GM23248 (cell line): ENCODE data around the gene INTS3. TPM values are rescaled to one million over a fixed set of nuclear protein-coding genes. Genes with fewer than 3 reads are reported as not detected.
"Not testable (repeated sequence)": the region's sequence is repeated elsewhere in the genome, so short reads cannot be mapped to it uniquely, and the experiment has no call there.

Experiments used
- DNase-seq: peaks from one replicate; pipeline ENCODE4 v3.0.0-alpha.2; 2015
- H2AFZ ChIP-seq: fragments of 200-600 bp; sonication (generic); 2 replicates; pipeline ENCODE4 v1.6.1; 2016; ENCODE audit warnings: antibody characterized with exemption
- H3F3A ChIP-seq: fragments of 200-600 bp; sonication (generic); 2 replicates; pipeline ENCODE4 v1.6.1; 2016; ENCODE audit warnings: mild to moderate bottlenecking, antibody characterized with exemption, mixed run types; ENCODE audit not compliant: insufficient read depth
- H3K27ac ChIP-seq: fragments of 200-600 bp; sonication (generic); 2 replicates; pipeline ENCODE4 v1.5.1; 2016; ENCODE audit warnings: mild to moderate bottlenecking
- H3K27me3 ChIP-seq: fragments of 200-600 bp; sonication (generic); replicated peaks from 2 replicates; pipeline ENCODE4 v1.6.1; 2016; ENCODE audit warnings: mild to moderate bottlenecking; ENCODE audit not compliant: insufficient read depth
- H3K36me3 ChIP-seq: fragments of 200-600 bp; sonication (generic); 2 replicates; pipeline ENCODE4 v1.6.1; 2016; ENCODE audit warnings: low read depth, mild to moderate bottlenecking
- H3K4me1 ChIP-seq: fragments of 200-600 bp; sonication (generic); 2 replicates; pipeline ENCODE4 v1.6.1; 2016; ENCODE audit warnings: mild to moderate bottlenecking; ENCODE audit not compliant: insufficient read depth
- H3K4me2 ChIP-seq: fragments of 200-600 bp; sonication (generic); one replicate; pipeline ENCODE4 v1.6.1; 2016; ENCODE audit warnings: mild to moderate bottlenecking; ENCODE audit not compliant: unreplicated experiment
- H3K4me3 ChIP-seq: fragments of 200-600 bp; sonication (generic); 2 replicates; pipeline ENCODE4 v1.5.1; 2016; ENCODE audit warnings: mild to moderate bottlenecking
- H3K79me2 ChIP-seq: fragments of 200-600 bp; sonication (generic); 2 replicates; pipeline ENCODE4 v1.6.1; 2016; ENCODE audit warnings: mild to moderate bottlenecking; ENCODE audit not compliant: insufficient read depth
- H3K9ac ChIP-seq: fragments of 200-600 bp; sonication (generic); 2 replicates; pipeline ENCODE4 v1.6.1; 2016; ENCODE audit warnings: mild to moderate bottlenecking
- H3K9me2 ChIP-seq: fragments of 200-600 bp; sonication (generic); 2 replicates; pipeline ENCODE4 v1.6.1; 2016; ENCODE audit warnings: mixed run types, mild to moderate bottlenecking, moderate library complexity; ENCODE audit not compliant: insufficient read depth
- H3K9me3 ChIP-seq: fragments of 200-600 bp; sonication (generic); one replicate; pipeline ENCODE4 v1.6.1; 2017; ENCODE audit warnings: low read depth
- H4K20me1 ChIP-seq: fragments of 200-600 bp; sonication (generic); 2 replicates; pipeline ENCODE4 v1.6.0; 2016; ENCODE audit not compliant: insufficient read depth
- EZH2 ChIP-seq: fragments of 200-600 bp; sonication (generic); IDR thresholded peaks from 2 replicates; pipeline ENCODE4 v1.6.1; 2018; ENCODE audit warnings: antibody characterized with exemption, mild to moderate bottlenecking; ENCODE audit not compliant: insufficient read depth, poor library complexity, severe bottlenecking
- EZH2phosphoT487 ChIP-seq: fragments of 200-600 bp; sonication (generic); IDR thresholded peaks from 2 replicates; pipeline ENCODE4 v1.6.1; 2018; ENCODE audit warnings: antibody characterized with exemption, moderate library complexity, mild to moderate bottlenecking, low read depth; ENCODE audit not compliant: insufficient read depth
- WGBS, 2 experiments: methylation state at CpG; one replicate each; pipeline ENCODE4 v1.1.6; 2015 to 2017; ENCODE audit warnings: low lambda C conversion rate in 2 of 2, low coverage in 1 of 2; ENCODE audit errors: missing lambda C conversion rate in 2 of 2; 5-methylcytosine and 5-hydroxymethylcytosine counted together
- in situ Hi-C: fragments of 300-500 bp; cut with MboI; formaldehyde crosslinking; loops from 2 replicates; pipeline ENCODE4 v1.15.0; 2020
- polyA plus RNA-seq: library from polyadenylated mRNA; unstranded; fragments of >200 nt; fragmentation: Nextera tagmentation; extraction: Ambion mirVana; gene quantifications from 2 replicates; pipeline ENCODE4 v1.2.1, GENCODE V29; 2016
- total RNA-seq: library from RNA; depleted of rRNA; stranded (reverse); fragments of >200 nt; shearing (Covaris generic); gene quantifications from 2 replicates; pipeline ENCODE4 v1.2.3, GENCODE V29; 2014

INTS3 gene
- total and polyA plus RNA-seq, 2 experiments from 2014 or later = 19.9 to 40.2 TPM

GRCh38 chr1:153698923-153699714 lies 28.7 kb upstream of the INTS3 start:
- H4K20me1 ChIP-seq = no peaks in the 10 kb centered on the region
- in situ Hi-C loops = no loop called here
- peak overlapping the region; percentile 77 for H3K27ac ChIP-seq
- no peaks in the 10 kb centered on the region for H3K27me3 ChIP-seq
- H3K4me1 ChIP-seq = peaks cover 32% of the 10 kb centered on the region
- H3K9me2 ChIP-seq = no peaks in the 10 kb centered on the region
- 94 to 97% methylated on average over 6 of the region's 6 CpGs for whole genome bisulfite sequencing, 2 experiments
- no peak overlapping the region for H3K9ac ChIP-seq
- no peaks in the 10 kb centered on the region for H3K9me3 ChIP-seq
- H3K4me3 ChIP-seq = no peak overlapping the region
- H3K36me3 ChIP-seq = no peaks in the 10 kb centered on the region
- no peak for TF ChIP-seq EZH2
- TF ChIP-seq EZH2phosphoT487 = no peak
- peak overlapping the region; percentile 28; the same call in 1 of the 2 replicates for H2AFZ ChIP-seq
- H3F3A ChIP-seq = peaks cover 10% of the 10 kb centered on the region
- H3K4me2 ChIP-seq = peak overlapping the region; percentile 39
- DNase-seq = peak; percentile 89
- no peaks in the 10 kb centered on the region for H3K79me2 ChIP-seq

- H3K9ac ChIP-seq = no peak overlapping the region
- WGBS, 2 experiments = 90 to 93% methylated on average over 6 of the region's 6 CpGs
- no peaks in the 10 kb centered on the region for H3K79me2 ChIP-seq
- no peaks in the 10 kb centered on the region for H3K9me3 ChIP-seq
- no peaks in the 10 kb centered on the region for H3K27me3 ChIP-seq
- peak overlapping the region; percentile 77 for H3K27ac ChIP-seq
- DNase-seq = no peak
- peaks cover 10% of the 10 kb centered on the region for H3F3A ChIP-seq
- no peak overlapping the region for H3K4me3 ChIP-seq
- no peak for TF ChIP-seq EZH2
- TF ChIP-seq EZH2phosphoT487 = no peak
- no peak overlapping the region for H2AFZ ChIP-seq
- no peaks in the 10 kb centered on the region for H3K9me2 ChIP-seq
- in situ Hi-C loops = no loop called here
- H3K4me1 ChIP-seq = peaks cover 32% of the 10 kb centered on the region
- H3K36me3 ChIP-seq = no peaks in the 10 kb centered on the region
- peak overlapping the region; percentile 30 for H3K4me2 ChIP-seq
- H4K20me1 ChIP-seq = no peaks in the 10 kb centered on the region
These were observed 28.1 kb upstream of the INTS3 start for GRCh38 chr1:153699768-153700167.

GRCh38 chr1:153705484-153705883 lies 22.4 kb upstream of the INTS3 start:
- no peak for DNase-seq
- H3K36me3 ChIP-seq = no peaks in the 10 kb centered on the region
- in situ Hi-C loops = no loop called here

GRCh38 chr1:153711026-153711425 lies 16.8 kb upstream of the INTS3 start:
- WGBS, 2 experiments = 13 to 20% methylated on average over 7 of the region's 7 CpGs
- no peak for DNase-seq
- Histone ChIP-seq H3K79me2 (no peaks in the 10 kb centered on the region), H3F3A (peaks cover 5% of the 10 kb centered on the region; the same call in 1 of the 2 replicates), H3K4me3 (no peak overlapping the region), H3K4me2 (no peak overlapping the region), H3K27ac (no peak overlapping the region), H4K20me1 (no peaks in the 10 kb centered on the region), H3K9me2 (no peaks in the 10 kb centered on the region), H2AFZ (no peak overlapping the region), H3K36me3 (no peaks in the 10 kb centered on the region), H3K9me3 (no peaks in the 10 kb centered on the region), H3K27me3 (no peaks in the 10 kb centered on the region), H3K4me1 (no peaks in the 10 kb centered on the region), H3K9ac (no peak overlapping the region)
- in situ Hi-C loops = no loop called here
- TF ChIP-seq EZH2 (no peak), EZH2phosphoT487 (no peak)

More at GRCh38 chr1:153705484-153705883, 22.4 kb upstream of the INTS3 start:
- no peak overlapping the region for H3K9ac ChIP-seq
- no peaks in the 10 kb centered on the region for H3K27me3 ChIP-seq
- peaks cover 5% of the 10 kb centered on the region; the same call in 1 of the 2 replicates for H3F3A ChIP-seq
- H3K79me2 ChIP-seq = no peaks in the 10 kb centered on the region
- no peaks in the 10 kb centered on the region for H4K20me1 ChIP-seq
- H2AFZ ChIP-seq = no peak overlapping the region
- no peaks in the 10 kb centered on the region for H3K9me2 ChIP-seq
- H3K4me3 ChIP-seq = no peak overlapping the region
- no peaks in the 10 kb centered on the region for H3K4me1 ChIP-seq
- no peak overlapping the region for H3K4me2 ChIP-seq
- no peaks in the 10 kb centered on the region for H3K9me3 ChIP-seq
- WGBS, 2 experiments = 95 to 96% methylated on average over 9 of the region's 9 CpGs
- H3K27ac ChIP-seq = no peak overlapping the region
- TF ChIP-seq EZH2phosphoT487 (no peak), EZH2 (no peak)

- H3K27ac ChIP-seq, H3K79me2 ChIP-seq, H3K4me2 ChIP-seq, H3K27me3 ChIP-seq, H3K36me3 ChIP-seq, in situ Hi-C loops, H2AFZ ChIP-seq, H3F3A ChIP-seq, DNase-seq, H3K9me2 ChIP-seq, H3K9me3 ChIP-seq, H3K4me1 ChIP-seq, H4K20me1 ChIP-seq, H3K9ac ChIP-seq, H3K4me3 ChIP-seq: not testable (repeated sequence)
- WGBS, 2 experiments = 56 to 63% methylated on average over 5 of the region's 5 CpGs
These were observed 11.6 kb upstream of the INTS3 start for GRCh38 chr1:153716211-153716610.
